HEK293 (cell line): ENCODE measurements around the gene SECTM1.

ENCODE experiments used
- CTCF ChIA-PET: fragments of 350-600 bp; formaldehyde crosslinking; extraction: SDS; loops from one replicate; lab custom pipeline; 2021; ENCODE audit warnings: antibody characterized with exemption; lab: Yijun Ruan, JAX
- POLR2A ChIA-PET: fragments of 300-600 bp; formaldehyde crosslinking; extraction: SDS; loops from one replicate; lab custom pipeline; 2020; ENCODE audit warnings: antibody characterized with exemption, inconsistent platforms; lab: Yijun Ruan, JAX
- H3K27ac ChIP-seq: fragments of 200-500 bp; sonication (Bioruptor generic); 2 replicates; pipeline ENCODE4 v1.5.1; 2014; ENCODE audit warnings: low read depth, low read length, control low read depth, inconsistent platforms; ENCODE audit errors: extremely low read depth
- H3K36me3 ChIP-seq, 2 experiments: fragments of 200-500 bp in 1 of 2; sonication (Bioruptor generic) in 1 of 2; 1 replicate in 1 of 2; 2 replicates in 1 of 2; pipeline ENCODE4 v1.5.1; 2014 to 2017; ENCODE audit warnings: inconsistent platforms in 2 of 2, low read length in 2 of 2; ENCODE audit not compliant: control insufficient read depth in 2 of 2, insufficient read depth in 1 of 2
- H3K4me1 ChIP-seq: fragments of 200-500 bp; sonication (Bioruptor generic); 2 replicates; pipeline ENCODE4 v1.5.1; 2014; ENCODE audit warnings: mild to moderate bottlenecking, low read length, inconsistent platforms; ENCODE audit not compliant: control insufficient read depth, insufficient read depth
- H3K4me3 ChIP-seq: 2 replicates; pipeline ENCODE4 v1.5.1; 2011; ENCODE audit warnings: low read depth, mild to moderate bottlenecking, control low read depth, low read length, moderate library complexity
- H3K9me3 ChIP-seq: fragments of 200-500 bp; sonication (Bioruptor generic); 2 replicates; pipeline ENCODE4 v1.5.1; 2014; ENCODE audit warnings: low read depth, low read length, inconsistent platforms; ENCODE audit not compliant: control insufficient read depth, insufficient read depth
- GLIS1 ChIP-seq: fragments of 450-650 bp; formaldehyde crosslinking; IDR thresholded peaks from 2 replicates; pipeline ENCODE4 v1.5.1; 2016; ENCODE audit warnings: missing biosample characterization, missing genetic modification characterization
- GLIS2 ChIP-seq: fragments of 450-650 bp; formaldehyde crosslinking; IDR thresholded peaks from 2 replicates; pipeline ENCODE4 v1.5.1; 2016; ENCODE audit warnings: missing biosample characterization, missing genetic modification characterization
- KLF8 ChIP-seq: fragments of 450-650 bp; formaldehyde crosslinking; IDR thresholded peaks from 2 replicates; pipeline ENCODE4 v1.5.1; 2016; ENCODE audit warnings: missing biosample characterization, missing genetic modification characterization
- SCRT1 ChIP-seq: fragments of 450-650 bp; formaldehyde crosslinking; IDR thresholded peaks from 2 replicates; pipeline ENCODE4 v1.5.1; 2016; ENCODE audit warnings: missing biosample characterization, missing genetic modification characterization, borderline replicate concordance
- SCRT2 ChIP-seq: fragments of 450-650 bp; formaldehyde crosslinking; IDR thresholded peaks from 2 replicates; pipeline ENCODE4 v1.5.1; 2016; ENCODE audit warnings: missing biosample characterization, missing genetic modification characterization
- TRIM28 ChIP-seq: IDR thresholded peaks from 2 replicates; pipeline ENCODE4 v1.6.1; 2011; ENCODE audit warnings: low read length, control low read depth, borderline replicate concordance
- YY1 ChIP-seq: fragments of 450-650 bp; formaldehyde crosslinking; IDR thresholded peaks from 2 replicates; pipeline ENCODE4 v1.5.1; 2018; ENCODE audit warnings: missing biosample characterization, missing genetic modification characterization
- ZBTB17 ChIP-seq: fragments of 450-650 bp; formaldehyde crosslinking; IDR thresholded peaks from 2 replicates; pipeline ENCODE4 v1.5.1; 2016; ENCODE audit warnings: missing biosample characterization, missing genetic modification characterization
- ZBTB7A ChIP-seq: fragments of 450-650 bp; formaldehyde crosslinking; IDR thresholded peaks from 2 replicates; pipeline ENCODE4 v1.5.1; 2016; ENCODE audit warnings: low read depth, missing biosample characterization, missing genetic modification characterization
- ZNF133 ChIP-seq: fragments of 450-650 bp; formaldehyde crosslinking; IDR thresholded peaks from 2 replicates; pipeline ENCODE4 v1.5.1; 2016; ENCODE audit warnings: missing biosample characterization, missing genetic modification characterization
- ZNF155 ChIP-seq: fragments of 450-650 bp; formaldehyde crosslinking; IDR thresholded peaks from 2 replicates; pipeline ENCODE4 v1.5.1; 2016; ENCODE audit warnings: missing biosample characterization, missing genetic modification characterization
- ZNF157 ChIP-seq: fragments of 450-650 bp; formaldehyde crosslinking; IDR thresholded peaks from 2 replicates; pipeline ENCODE4 v1.5.1; 2016; ENCODE audit warnings: missing biosample characterization, missing genetic modification characterization
- ZNF548 ChIP-seq: fragments of 450-650 bp; formaldehyde crosslinking; IDR thresholded peaks from 2 replicates; pipeline ENCODE4 v1.5.1; 2016; ENCODE audit warnings: missing biosample characterization, missing genetic modification characterization
- ZNF560 ChIP-seq: fragments of 450-650 bp; formaldehyde crosslinking; IDR thresholded peaks from 2 replicates; pipeline ENCODE4 v1.5.1; 2017; ENCODE audit warnings: missing biosample characterization, missing genetic modification characterization, borderline replicate concordance
- ZNF658 ChIP-seq: fragments of 450-650 bp; formaldehyde crosslinking; IDR thresholded peaks from 2 replicates; pipeline ENCODE4; 2016; ENCODE audit warnings: missing biosample characterization, missing genetic modification characterization
- ZNF785 ChIP-seq: fragments of 450-650 bp; formaldehyde crosslinking; IDR thresholded peaks from 2 replicates; pipeline ENCODE4 v1.5.1; 2016; ENCODE audit warnings: missing biosample characterization, missing genetic modification characterization
- ZNF830 ChIP-seq: fragments of 450-650 bp; IDR thresholded peaks from 2 replicates; pipeline ENCODE4 v1.5.0; 2018; ENCODE audit warnings: missing biosample characterization, missing genetic modification characterization, low read depth, mild to moderate bottlenecking, moderate library complexity
- TF ChIP-seq, protein P1 (sequence below): fragments of 450-650 bp; formaldehyde crosslinking; IDR thresholded peaks from 2 replicates; pipeline ENCODE4 v1.5.1; 2016; ENCODE audit warnings: missing biosample characterization, missing genetic modification characterization
- TF ChIP-seq, protein P2 (sequence below): fragments of 450-650 bp; formaldehyde crosslinking; IDR thresholded peaks from 2 replicates; pipeline ENCODE4 v1.5.1; 2016; ENCODE audit warnings: missing biosample characterization, missing genetic modification characterization
- TF ChIP-seq, protein P3 (sequence below): fragments of 450-650 bp; formaldehyde crosslinking; IDR thresholded peaks from 2 replicates; pipeline ENCODE4 v1.5.1; 2016; ENCODE audit warnings: missing biosample characterization, missing genetic modification characterization
- TF ChIP-seq, protein P4 (sequence below): fragments of 450-650 bp; formaldehyde crosslinking; IDR thresholded peaks from 2 replicates; pipeline ENCODE4 v1.5.1; 2016; ENCODE audit warnings: missing biosample characterization, missing genetic modification characterization
- TF ChIP-seq, protein P5 (sequence below): fragments of 450-650 bp; formaldehyde crosslinking; IDR thresholded peaks from 2 replicates; pipeline ENCODE4; 2016; ENCODE audit warnings: missing biosample characterization, missing genetic modification characterization

SECTM1 gene

DNA sequence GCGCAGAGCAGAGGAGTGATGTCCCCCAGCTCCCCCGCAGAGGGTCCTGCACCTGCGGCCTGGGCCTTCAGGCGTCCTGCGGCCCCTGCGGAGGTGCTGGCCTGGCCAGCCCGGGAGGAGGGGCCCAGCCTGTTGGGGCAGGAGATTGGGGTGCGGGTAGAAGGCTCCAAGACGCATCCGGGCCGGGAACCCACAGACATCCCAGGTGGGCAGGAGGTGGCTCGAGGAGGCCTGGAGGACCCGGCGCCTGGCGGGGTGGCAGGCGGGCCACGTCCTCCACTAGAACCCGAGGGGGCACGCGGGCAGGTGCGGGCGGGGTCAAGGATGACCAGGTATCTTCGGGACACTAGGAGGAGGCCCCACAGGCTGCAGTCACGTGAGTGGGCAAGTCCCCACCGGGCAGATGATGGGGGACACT, 647 bp upstream of the SECTM1 start:
- no peaks in the 10 kb centered on the region for H3K9me3 ChIP-seq
- TF ChIP-seq, protein P1, sequence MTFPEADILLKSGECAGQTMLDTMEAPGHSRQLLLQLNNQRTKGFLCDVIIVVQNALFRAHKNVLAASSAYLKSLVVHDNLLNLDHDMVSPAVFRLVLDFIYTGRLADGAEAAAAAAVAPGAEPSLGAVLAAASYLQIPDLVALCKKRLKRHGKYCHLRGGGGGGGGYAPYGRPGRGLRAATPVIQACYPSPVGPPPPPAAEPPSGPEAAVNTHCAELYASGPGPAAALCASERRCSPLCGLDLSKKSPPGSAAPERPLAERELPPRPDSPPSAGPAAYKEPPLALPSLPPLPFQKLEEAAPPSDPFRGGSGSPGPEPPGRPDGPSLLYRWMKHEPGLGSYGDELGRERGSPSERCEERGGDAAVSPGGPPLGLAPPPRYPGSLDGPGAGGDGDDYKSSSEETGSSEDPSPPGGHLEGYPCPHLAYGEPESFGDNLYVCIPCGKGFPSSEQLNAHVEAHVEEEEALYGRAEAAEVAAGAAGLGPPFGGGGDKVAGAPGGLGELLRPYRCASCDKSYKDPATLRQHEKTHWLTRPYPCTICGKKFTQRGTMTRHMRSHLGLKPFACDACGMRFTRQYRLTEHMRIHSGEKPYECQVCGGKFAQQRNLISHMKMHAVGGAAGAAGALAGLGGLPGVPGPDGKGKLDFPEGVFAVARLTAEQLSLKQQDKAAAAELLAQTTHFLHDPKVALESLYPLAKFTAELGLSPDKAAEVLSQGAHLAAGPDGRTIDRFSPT (tag by site-specific recombination): peak; percentile 36; the same call in 1 of the 2 replicates
- peak; percentile 57 for TF ChIP-seq GLIS1 (tag by site-specific recombination)
- TF ChIP-seq, protein P2, sequence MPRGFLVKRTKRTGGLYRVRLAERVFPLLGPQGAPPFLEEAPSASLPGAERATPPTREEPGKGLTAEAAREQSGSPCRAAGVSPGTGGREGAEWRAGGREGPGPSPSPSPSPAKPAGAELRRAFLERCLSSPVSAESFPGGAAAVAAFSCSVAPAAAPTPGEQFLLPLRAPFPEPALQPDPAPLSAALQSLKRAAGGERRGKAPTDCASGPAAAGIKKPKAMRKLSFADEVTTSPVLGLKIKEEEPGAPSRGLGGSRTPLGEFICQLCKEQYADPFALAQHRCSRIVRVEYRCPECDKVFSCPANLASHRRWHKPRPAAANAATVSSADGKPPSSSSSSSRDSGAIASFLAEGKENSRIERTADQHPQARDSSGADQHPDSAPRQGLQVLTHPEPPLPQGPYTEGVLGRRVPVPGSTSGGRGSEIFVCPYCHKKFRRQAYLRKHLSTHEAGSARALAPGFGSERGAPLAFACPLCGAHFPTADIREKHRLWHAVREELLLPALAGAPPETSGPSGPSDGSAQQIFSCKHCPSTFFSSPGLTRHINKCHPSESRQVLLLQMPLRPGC: no peak
- TF ChIP-seq ZNF157 (tag by site-specific recombination): no peak
- TF ChIP-seq, all 188 proteins: peak for 2
- Histone ChIP-seq H3K36me3 (no peaks in the 10 kb centered on the region), H3K27ac (no peak overlapping the region), H3K4me1 (peaks cover 27% of the 10 kb centered on the region), H3K4me3 (no peak overlapping the region)
- CTCF ChIA-PET: interaction anchor here (0.6 kb wide), 3 partner anchors 13 to 104 kb away, joined by 3 to 4 read pairs (median 3); no protein-coding TSS in a partner anchor
- POLR2A ChIA-PET: interaction anchor here (2.0 kb wide), 1 partner anchor 42 kb away, joined by 9 read pairs; no protein-coding TSS in a partner anchor

DNA sequence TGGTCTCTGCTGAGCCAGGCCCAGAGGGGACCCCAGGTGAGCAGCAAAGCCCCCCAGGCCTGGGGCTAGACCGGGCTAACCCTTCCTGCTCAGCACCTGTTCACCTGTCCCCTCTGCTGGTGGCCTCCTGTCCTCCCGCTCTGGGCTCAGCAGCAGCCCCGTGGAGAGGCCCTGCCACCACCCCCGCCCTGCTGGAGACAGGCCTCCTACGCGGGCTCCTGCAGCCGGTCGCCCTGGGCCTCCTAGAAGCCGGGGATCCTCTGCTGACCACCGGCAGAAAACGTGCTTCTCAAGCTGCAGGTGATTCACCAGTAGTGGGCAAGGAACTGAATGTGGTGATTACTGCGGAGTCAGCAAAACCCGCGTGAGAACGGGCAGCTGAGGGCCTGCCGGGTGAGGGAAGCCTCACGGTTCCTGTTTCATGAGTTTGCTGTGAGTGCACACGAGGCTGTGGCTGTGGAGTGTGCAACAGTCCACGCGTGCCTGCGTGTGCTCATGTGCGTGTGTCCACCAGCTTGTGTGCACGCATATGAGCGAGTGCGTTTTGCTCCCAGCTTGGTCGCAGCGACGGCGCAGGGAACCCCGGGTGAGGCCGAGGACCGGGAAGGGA, 792 bp downstream of the SECTM1 start:
- CTCF ChIA-PET: interaction anchor here (0.6 to 0.9 kb wide), 4 partner anchors 11 to 137 kb away, joined by 3 read pairs; no protein-coding TSS in a partner anchor
- Histone ChIP-seq H3K4me3 (no peak overlapping the region), H3K36me3 (no peaks in the 10 kb centered on the region), H3K4me1 (peaks cover 30% of the 10 kb centered on the region), H3K27ac (no peak overlapping the region; the same call in 1 of the 2 replicates), H3K9me3 (no peaks in the 10 kb centered on the region)
- POLR2A ChIA-PET: interaction anchor here (2.0 kb wide), 1 partner anchor 40 kb away, joined by 9 read pairs; no protein-coding TSS in a partner anchor
- no peak for TF ChIP-seq YY1 (tag by site-specific recombination)
- TF ChIP-seq ZNF560 (tag by site-specific recombination): no peak
- TF ChIP-seq SCRT1 (tag by site-specific recombination): peak; percentile 76; the same call in 1 of the 2 replicates
- TF ChIP-seq ZBTB17 (tag by site-specific recombination): 0 out of 2 replicates have a peak, but pooled peaks have one; percentile 43
- TF ChIP-seq, protein P1 (tag by site-specific recombination): peak; percentile 47; the same call in 1 of the 2 replicates
- no peak for TF ChIP-seq ZNF785 (tag by site-specific recombination)
- no peak for TF ChIP-seq ZNF658 (tag by site-specific recombination)
- TF ChIP-seq KLF8 (tag by site-specific recombination): no peak
- TF ChIP-seq, protein P3, sequence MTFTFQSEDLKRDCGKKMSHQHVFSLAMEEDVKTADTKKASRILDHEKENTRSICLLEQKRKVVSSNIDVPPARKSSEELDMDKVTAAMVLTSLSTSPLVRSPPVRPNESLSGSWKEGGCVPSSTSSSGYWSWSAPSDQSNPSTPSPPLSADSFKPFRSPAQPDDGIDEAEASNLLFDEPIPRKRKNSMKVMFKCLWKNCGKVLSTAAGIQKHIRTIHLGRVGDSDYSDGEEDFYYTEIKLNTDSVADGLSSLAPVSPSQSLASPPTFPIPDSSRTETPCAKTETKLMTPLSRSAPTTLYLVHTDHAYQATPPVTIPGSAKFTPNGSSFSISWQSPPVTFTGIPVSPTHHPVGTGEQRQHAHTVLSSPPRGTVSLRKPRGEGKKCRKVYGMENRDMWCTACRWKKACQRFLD (tag by site-specific recombination): no peak
- no peak for TF ChIP-seq ZNF155
- TF ChIP-seq ZNF830 (tag by site-specific recombination): no peak
- TF ChIP-seq, protein P4, sequence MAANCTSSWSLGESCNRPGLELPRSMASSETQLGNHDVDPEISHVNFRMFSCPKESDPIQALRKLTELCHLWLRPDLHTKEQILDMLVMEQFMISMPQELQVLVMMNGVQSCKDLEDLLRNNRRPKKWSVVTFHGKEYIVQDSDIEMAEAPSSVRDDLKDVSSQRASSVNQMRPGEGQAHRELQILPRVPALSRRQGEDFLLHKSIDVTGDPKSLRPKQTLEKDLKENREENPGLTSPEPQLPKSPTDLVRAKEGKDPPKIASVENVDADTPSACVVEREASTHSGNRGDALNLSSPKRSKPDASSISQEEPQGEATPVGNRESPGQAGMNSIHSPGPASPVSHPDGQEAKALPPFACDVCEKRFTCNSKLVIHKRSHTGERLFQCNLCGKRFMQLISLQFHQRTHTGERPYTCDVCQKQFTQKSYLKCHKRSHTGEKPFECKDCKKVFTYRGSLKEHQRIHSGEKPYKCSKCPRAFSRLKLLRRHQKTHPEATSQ (tag by site-specific recombination): no peak
- TF ChIP-seq ZNF548: no peak
- no peak for TF ChIP-seq ZNF133 (tag by site-specific recombination)
- no peak for TF ChIP-seq ZBTB7A (tag by site-specific recombination)
- TF ChIP-seq, protein P5, sequence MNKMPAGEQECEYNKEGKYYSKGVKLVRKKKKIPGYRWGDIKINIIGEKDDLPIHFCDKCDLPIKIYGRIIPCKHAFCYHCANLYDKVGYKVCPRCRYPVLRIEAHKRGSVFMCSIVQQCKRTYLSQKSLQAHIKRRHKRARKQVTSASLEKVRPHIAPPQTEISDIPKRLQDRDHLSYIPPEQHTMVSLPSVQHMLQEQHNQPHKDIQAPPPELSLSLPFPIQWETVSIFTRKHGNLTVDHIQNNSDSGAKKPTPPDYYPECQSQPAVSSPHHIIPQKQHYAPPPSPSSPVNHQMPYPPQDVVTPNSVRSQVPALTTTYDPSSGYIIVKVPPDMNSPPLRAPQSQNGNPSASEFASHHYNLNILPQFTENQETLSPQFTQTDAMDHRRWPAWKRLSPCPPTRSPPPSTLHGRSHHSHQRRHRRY (tag by site-specific recombination): no peak; the same call in 1 of the 2 replicates
- TF ChIP-seq GLIS2 (tag by site-specific recombination): peak; percentile 74
- TF ChIP-seq TRIM28: peak; percentile 28; the same call in 1 of the 2 replicates
- TF ChIP-seq SCRT2 (tag by site-specific recombination): peak; percentile 44; the same call in 1 of the 2 replicates
